GM18870 (cell line): ENCODE results near the gene OIT3.

Experiments
- ATAC-seq: cut with Tn5 transposase; IDR thresholded peaks from one replicate; pipeline ENCODE4 v1.9.1; 2021; ENCODE audit warnings: moderate library complexity; ENCODE audit not compliant: unreplicated experiment

Gene OIT3

GRCh38 chr10:72893136-72893798, at the start of gene OIT3:
OIT3 (plus strand) TSS chr10:72893739; CDS start chr10:72893799, 60 bp downstream.
- ATAC-seq, result no peak

- no peak for ATAC-seq
These were observed 47.3 kb upstream of the OIT3 start for GRCh38 chr10:72846238-72846637.

DNA sequence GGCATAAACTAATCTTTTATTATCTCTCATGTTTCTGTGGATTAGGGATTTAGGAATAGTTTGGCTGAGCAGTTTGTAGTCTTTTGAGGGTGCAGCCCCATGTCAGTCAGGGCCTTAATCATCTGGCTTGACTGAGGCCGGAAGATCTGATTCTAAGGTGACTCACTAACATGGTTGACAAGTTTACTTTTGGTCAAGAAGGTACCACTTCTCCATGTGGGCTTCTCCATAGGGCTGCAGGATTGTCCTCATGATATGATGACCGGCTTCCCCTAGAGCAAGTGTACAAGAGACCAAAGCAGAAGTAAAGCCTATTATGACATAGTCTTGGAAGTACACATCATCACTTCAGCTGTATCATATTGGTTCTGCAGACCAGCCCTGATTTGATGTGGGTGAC, 45.9 kb upstream of the OIT3 start:
- ATAC-seq, result no peak

- ATAC-seq, result no peak
These were observed 42.7 kb upstream of the OIT3 start for GRCh38 chr10:72850861-72851260.

DNA sequence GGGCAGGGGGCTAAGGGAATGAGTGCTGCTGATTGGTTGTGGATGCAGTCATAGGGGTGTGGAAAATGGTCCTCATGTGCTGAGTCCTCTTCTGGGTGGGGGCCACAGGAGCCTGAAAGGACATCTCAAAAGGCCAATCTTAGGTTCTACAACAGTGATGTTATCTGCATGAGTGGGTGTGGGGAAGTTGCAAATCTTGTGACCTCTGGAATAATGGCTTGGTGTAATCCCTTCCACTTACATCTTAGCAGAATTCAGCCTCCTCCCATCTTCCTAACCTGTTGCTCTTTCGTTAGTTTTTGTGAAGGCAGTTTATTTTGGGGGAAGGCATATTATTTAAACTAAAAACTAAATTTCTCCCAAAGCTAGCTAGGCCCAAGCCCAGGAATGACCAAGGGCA, 42.0 kb upstream of the OIT3 start:
- no peak for ATAC-seq

DNA sequence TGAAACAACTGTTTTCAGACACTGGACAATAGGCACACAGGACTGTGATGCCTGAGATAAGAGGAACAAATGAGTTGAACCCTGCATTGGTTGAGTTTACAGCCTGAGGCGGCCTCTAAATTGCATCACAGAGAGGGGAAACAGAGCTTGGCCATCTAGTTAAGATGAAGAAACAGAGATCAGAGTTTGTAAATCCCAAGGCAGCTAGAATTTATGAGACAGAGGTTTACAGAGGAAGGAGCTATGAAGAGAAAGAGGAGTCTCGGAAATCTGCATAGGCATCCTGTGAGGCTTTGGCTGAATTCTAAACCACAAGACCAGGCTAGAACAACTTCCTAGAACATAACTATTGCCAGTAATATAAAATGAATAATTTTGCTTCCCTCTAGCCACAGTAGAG, 41.0 kb upstream of the OIT3 start:
- no peak for ATAC-seq

DNA sequence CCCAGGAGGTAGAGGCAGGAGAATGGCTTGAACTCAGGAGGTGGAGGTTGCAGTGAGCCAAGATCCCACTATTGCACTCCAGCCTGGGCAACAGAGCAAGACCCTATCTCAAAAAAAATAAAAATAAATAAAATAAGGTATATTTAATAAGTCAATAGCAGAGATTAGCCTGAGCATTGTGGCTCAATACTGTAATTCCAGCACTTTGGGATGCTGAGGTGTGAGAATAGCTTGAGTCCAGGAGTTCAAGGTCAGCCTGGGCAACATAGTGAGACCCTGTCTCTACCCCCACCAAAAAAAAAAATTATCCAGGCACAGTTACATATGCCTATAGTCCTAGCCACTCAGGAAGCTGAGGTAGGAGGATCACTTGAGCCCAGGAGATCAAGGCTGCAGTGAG, 38.4 kb upstream of the OIT3 start:
- no peak for ATAC-seq

DNA sequence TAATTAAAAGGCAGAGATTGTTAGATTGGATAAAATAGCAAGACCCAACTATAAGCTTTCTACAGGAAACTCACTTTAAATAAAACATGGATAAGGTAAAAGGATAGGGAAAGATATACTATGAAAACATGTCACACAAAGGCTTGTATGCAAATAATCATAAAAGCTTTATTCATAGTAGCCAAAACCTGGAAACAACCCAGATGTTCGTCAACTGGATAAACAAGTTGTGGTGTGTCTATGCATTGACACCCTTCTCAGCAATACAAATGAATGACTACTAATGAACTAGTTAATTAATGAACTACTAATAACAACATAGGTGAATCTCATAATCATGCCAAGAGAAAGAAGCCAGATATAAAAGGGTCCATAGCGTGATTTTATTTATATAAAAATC, 37.7 kb upstream of the OIT3 start:
- ATAC-seq, result no peak

GRCh38 chr10:72858067-72858466, 35.5 kb upstream of the OIT3 start:
- ATAC-seq, result no peak

- ATAC-seq, result no peak
These were observed 30.6 kb upstream of the OIT3 start for GRCh38 chr10:72862957-72863356.

DNA sequence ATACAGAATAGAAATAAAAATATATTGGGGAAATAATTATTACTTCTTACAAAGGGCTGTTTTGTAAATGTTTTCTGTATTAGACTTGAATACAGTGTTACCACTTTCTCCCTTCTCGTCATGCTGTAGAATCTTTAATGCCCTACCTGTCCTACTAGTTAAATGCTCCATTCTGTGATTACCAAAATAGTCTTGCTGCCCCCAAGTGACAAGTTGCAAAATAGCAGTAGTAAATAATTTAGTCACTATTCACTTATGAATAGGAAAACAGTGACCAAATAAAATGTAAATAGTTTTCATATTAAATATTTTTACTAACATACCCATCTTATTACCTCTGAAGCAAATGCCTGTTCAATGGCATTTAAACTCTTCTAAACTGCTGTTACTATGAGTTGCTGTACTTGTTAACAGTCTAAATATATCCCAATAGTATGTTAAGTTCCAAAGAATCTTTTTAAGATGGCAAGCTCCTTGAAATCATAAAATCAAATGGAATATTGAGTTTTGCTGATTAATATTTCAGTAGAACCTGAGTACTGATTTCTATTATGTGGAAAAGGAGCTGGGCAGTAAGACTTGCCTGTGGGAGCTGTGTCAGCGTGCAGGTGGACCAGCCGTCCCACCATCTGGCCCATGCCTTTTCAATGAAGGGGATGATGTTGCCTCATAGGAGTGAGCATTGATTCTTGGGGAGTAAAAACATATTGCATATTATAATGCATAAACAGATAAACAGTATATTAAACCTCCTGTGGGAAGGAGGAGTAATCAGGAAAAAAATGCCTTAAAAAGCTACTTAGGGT, 18.1 kb upstream of the OIT3 start:
- no peak for ATAC-seq

GRCh38 chr10:72879245-72879644, 14.3 kb upstream of the OIT3 start:
- ATAC-seq, result no peak

GRCh38 chr10:72881291-72881690, 12.2 kb upstream of the OIT3 start:
- ATAC-seq, result no peak

GRCh38 chr10:72883861-72884260, 9.7 kb upstream of the OIT3 start:
- ATAC-seq, result no peak

- ATAC-seq, result no peak
These were observed 7.6 kb upstream of the OIT3 start for GRCh38 chr10:72885953-72886352.

DNA sequence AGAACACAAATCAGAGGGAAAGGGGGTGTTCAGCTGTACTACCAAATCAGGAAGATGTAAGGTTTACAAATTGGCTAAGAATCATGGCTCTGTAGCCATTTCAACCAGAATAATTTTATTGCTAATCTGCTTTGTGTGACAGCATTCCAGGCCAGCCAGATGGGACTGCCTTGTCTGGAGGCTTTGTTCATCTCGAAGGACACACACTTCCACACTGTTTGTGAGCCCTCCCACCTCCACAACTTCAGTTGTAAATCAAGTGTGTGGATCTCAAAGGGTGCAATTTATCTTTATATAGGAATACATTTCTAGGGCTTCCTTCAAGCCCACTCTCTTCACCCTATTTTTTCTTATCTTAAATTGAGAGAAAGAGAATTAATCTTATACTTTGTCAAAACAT, 6.9 kb upstream of the OIT3 start:
- ATAC-seq, result no peak

- ATAC-seq, result no peak
These were observed 6.5 kb upstream of the OIT3 start for GRCh38 chr10:72887043-72887442.

GRCh38 chr10:72888151-72888638, 5.3 kb upstream of the OIT3 start:
- ATAC-seq, result no peak

- no peak for ATAC-seq
These were observed 4.1 kb upstream of the OIT3 start for GRCh38 chr10:72889391-72889831.

GRCh38 chr10:72890086-72890485, 3.5 kb upstream of the OIT3 start:
- ATAC-seq, result no peak

DNA sequence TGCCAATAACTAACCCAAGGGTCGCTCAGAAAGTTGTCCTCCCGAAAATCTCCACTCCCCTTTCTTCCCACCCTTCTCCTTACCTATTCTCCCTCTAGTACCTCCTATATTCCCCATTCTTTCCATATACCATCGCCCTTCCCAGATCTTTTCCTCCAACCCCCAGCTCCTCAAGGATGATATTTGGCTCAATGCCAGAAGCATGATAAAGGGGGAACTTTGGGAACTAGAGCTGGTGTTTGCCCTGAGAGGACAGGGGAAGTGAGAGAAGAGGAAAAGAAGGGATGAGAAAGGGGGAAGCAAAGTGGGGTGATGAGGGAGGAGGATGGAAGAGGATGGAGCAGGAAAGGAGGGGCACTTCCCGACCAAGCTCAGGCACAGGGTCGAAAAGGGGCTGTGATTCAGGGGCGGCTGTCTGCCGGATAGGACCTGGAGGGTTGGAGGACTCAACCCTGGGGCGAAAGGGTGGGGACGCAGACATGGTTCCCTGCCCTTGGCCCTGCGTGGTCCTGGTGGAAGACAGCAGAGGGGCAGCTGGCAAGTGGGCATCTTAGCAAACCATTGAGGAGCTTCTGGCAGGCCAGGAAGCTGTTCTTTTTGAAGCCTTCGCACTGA, 1.8 kb downstream of the OIT3 start:
- ATAC-seq, result no peak

- no peak for ATAC-seq
These were observed 5.1 kb downstream of the OIT3 start for GRCh38 chr10:72898616-72899015.
